ENCODE results near the gene TTLL7.
"Not testable (repeated sequence)": the region's sequence is repeated elsewhere in the genome, so short reads cannot be mapped to it uniquely, and the experiment has no call there.

DNA sequence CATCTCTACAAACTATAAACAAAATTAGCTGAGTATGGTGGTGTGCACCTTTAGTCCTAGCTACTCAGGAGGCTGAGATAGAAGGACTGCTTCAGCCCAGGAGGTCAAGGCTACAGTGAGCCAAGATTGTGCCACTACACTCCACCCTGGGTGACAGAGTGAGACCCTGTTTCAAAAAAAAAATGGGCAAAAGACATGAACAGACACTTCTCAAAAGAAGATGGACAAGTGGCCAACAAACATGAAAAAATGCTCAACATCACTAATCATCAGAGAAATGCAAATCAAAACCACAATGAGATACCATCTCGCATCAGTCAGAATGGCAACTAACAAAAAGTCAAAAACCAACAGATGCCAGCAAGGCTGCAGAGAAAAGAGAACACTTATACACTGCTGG is 15.0 kb downstream of the TTLL7 start:
- TF ChIP-seq, protein P1, sequence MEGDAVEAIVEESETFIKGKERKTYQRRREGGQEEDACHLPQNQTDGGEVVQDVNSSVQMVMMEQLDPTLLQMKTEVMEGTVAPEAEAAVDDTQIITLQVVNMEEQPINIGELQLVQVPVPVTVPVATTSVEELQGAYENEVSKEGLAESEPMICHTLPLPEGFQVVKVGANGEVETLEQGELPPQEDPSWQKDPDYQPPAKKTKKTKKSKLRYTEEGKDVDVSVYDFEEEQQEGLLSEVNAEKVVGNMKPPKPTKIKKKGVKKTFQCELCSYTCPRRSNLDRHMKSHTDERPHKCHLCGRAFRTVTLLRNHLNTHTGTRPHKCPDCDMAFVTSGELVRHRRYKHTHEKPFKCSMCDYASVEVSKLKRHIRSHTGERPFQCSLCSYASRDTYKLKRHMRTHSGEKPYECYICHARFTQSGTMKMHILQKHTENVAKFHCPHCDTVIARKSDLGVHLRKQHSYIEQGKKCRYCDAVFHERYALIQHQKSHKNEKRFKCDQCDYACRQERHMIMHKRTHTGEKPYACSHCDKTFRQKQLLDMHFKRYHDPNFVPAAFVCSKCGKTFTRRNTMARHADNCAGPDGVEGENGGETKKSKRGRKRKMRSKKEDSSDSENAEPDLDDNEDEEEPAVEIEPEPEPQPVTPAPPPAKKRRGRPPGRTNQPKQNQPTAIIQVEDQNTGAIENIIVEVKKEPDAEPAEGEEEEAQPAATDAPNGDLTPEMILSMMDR (IDR thresholded peaks at IDR 0.05): not testable (repeated sequence)
- not testable (repeated sequence) for TF ChIP-seq POLR2A (IDR thresholded peaks at IDR 0.05)
